NB4 (cell line): ENCODE results near the gene TSEN15.

Experiments
- DNase-seq: peaks from one replicate; pipeline ENCODE4 v3.0.0; 2010; ENCODE audit warnings: low read depth
- H3K4me3 ChIP-seq: one replicate; pipeline ENCODE4 v1.5.1; 2011; ENCODE audit warnings: mild to moderate bottlenecking, low read depth, low read length, moderate library complexity
- MYC ChIP-seq: IDR thresholded peaks from 2 replicates; pipeline ENCODE4 v1.6.1; 2011; ENCODE audit warnings: low read depth, low read length
- POLR2A ChIP-seq: IDR thresholded peaks from 2 replicates; pipeline ENCODE4 v1.6.1; 2011; ENCODE audit warnings: mild to moderate bottlenecking; ENCODE audit not compliant: insufficient read length; ENCODE audit errors: extremely low read depth
- TF ChIP-seq, protein P1 (sequence below): IDR thresholded peaks from one replicate; pipeline ENCODE4 v1.5.1; 2012; ENCODE audit warnings: low read depth, low read length
- TF ChIP-seq, protein P2 (sequence below): IDR thresholded peaks from 2 replicates; pipeline ENCODE4 v1.6.1; 2011; ENCODE audit warnings: low read depth, low read length

TSEN15 gene

DNA sequence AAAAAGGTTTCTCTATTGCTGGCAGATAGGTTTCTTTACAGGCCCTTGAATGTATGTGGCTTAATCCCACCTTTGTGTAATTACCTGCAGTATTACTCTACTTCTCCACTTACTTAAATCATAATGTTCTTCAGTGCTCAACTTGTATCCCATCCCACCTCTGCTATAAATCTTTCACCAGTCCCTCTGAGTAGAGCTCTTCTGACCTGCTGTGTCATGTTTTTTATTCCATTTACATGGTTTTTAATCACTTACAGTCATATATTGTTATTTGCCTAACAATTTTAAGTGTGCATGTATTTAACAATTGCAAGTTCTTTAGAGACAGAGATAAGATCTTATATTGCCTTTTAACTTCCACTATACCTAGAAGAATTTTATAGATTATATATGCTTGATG, 2.4 kb downstream of the TSEN15 start:
- DNase-seq = no peak
- no peak overlapping the region for H3K4me3 ChIP-seq
- TF ChIP-seq, protein P1, sequence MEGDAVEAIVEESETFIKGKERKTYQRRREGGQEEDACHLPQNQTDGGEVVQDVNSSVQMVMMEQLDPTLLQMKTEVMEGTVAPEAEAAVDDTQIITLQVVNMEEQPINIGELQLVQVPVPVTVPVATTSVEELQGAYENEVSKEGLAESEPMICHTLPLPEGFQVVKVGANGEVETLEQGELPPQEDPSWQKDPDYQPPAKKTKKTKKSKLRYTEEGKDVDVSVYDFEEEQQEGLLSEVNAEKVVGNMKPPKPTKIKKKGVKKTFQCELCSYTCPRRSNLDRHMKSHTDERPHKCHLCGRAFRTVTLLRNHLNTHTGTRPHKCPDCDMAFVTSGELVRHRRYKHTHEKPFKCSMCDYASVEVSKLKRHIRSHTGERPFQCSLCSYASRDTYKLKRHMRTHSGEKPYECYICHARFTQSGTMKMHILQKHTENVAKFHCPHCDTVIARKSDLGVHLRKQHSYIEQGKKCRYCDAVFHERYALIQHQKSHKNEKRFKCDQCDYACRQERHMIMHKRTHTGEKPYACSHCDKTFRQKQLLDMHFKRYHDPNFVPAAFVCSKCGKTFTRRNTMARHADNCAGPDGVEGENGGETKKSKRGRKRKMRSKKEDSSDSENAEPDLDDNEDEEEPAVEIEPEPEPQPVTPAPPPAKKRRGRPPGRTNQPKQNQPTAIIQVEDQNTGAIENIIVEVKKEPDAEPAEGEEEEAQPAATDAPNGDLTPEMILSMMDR = no peak
- TF ChIP-seq POLR2A = no peak
- TF ChIP-seq, protein P2, sequence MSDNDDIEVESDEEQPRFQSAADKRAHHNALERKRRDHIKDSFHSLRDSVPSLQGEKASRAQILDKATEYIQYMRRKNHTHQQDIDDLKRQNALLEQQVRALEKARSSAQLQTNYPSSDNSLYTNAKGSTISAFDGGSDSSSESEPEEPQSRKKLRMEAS = no peak
- TF ChIP-seq MYC = no peak

DNA sequence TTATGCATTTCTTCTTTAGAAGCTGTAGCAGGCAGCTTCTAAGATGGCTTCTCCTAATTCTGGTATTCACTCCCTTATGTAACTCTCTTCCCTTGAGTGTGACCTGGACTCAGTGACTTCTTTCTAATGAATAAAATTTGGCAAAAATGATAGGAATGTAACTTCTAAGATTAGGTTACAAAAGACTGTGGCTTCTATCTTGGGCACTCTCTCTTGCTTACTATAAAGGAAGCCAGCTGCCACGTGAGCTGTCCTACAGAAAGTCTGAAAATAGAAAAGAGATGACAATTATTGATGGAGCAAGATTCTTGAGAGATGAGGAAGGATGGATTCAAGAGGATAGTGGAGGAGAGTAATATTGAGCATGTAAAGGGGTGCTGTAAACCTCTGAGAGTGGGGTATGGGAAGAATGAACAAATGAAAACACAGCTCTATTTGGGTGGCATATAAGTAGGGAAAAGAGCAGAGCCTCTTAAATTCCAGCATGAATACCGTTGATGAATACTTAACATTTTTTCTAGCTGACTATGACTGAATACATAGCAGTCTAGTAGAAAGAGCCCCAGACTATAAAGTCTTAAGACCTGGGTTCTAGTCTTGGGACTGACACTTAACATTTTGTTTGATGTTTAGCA, 5.5 kb downstream of the TSEN15 start:
- TF ChIP-seq POLR2A (no peak), MYC (no peak)
- TF ChIP-seq, protein P1 = no peak
- TF ChIP-seq, protein P2 = no peak
- no peak for DNase-seq
- H3K4me3 ChIP-seq = no peak overlapping the region

DNA sequence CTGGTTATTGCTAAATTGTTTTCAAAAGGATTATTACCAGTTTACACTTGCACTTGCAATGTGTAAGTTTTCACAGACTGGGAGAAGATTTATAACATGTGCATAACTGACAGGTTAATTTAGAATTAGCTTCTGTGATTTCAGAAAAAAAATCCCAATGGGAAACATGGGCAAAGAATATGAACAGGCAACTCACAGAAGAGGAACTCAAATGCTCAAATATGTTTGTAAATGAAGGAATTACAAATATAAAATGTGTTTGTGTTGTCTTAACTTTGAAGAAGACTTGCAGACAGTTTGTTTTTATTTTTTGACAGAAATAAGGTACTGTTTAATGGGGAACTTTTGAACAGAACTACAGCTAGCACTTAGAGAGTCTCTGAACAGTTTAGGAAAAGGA, 8.4 kb downstream of the TSEN15 start:
- TF ChIP-seq, protein P1 = no peak
- TF ChIP-seq MYC = no peak
- no peak for TF ChIP-seq POLR2A
- TF ChIP-seq, protein P2 = no peak
- no peak overlapping the region for H3K4me3 ChIP-seq
- DNase-seq = no peak

DNA sequence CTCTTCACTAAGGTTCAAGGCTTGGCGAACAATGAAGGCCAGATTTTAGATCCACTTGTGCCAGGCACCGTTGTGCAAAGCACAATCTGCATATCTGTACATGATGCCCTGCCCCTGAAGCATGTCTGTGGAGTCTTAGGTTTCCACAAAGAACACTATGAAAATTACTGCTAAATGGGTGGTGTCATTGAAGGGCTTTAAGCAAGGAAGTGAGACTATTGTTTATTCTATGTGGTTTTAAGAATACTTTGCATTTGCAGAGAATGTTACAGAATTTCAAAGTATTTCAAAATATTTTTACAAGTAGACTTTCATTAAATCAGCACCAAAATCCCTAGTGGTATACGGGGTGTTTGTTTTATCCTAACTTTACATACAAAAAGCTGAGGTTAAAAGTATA, 8.8 kb downstream of the TSEN15 start:
- no peak overlapping the region for H3K4me3 ChIP-seq
- TF ChIP-seq MYC = no peak
- TF ChIP-seq, protein P1 = no peak
- TF ChIP-seq POLR2A = no peak
- TF ChIP-seq, protein P2 = no peak
- no peak for DNase-seq

DNA sequence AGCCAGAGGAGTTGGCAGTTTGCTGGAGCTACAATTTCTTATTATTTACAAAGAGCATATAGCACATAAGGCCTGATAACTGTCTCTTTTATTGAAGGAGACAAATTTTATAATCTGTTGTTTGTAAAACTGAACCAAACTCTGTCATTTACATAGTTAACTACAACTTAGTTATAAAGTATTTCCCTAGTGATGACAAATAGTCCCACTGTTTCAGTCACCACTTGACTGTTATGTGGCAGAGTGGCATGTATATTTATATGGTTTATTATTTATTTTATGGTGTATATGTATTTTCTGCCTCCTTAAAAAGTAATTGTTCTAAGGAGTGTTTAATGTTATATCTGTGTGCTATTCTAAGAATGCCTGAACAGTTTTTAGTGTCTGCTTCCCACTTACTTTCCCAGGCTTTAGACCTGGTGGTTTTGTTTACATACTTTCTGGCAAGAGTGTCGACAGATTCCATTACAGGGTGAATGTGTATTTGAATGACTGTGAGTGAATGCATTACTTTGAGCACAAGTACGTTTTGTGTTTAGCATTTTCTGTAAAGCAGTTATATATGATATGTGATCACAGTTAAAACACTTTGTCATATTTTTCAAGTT, 10.0 kb downstream of the TSEN15 start:
- DNase-seq = no peak
- H3K4me3 ChIP-seq = no peak overlapping the region
- TF ChIP-seq, protein P2 = no peak
- TF ChIP-seq, protein P1 = no peak
- TF ChIP-seq POLR2A (no peak), MYC (no peak)
